ENCODE measurements around the gene MSANTD2.

Gene MSANTD2

DNA sequence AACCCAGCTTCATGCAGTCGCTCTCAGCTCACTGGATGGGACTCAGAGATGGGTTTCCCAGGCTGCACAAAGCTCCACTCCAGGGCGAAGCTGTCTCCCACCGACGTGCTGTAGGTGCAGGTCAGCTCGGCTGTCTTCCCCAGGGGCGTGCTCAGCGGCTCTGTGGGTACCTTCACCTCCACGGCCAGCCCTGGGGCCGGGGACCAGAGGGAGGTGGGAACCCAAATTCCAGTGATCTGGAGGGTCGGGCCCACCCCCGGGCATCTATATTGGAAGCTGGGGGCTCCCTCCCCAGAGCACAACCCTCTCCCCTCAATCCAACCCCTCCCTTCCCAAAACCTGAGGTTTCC lies 48.8 kb downstream of the MSANTD2 start:
- H3K79me2 ChIP-seq (ENCODE audit: low read length): no peaks in the 10 kb centered on the region
- no peaks in the 10 kb centered on the region for H4K20me1 ChIP-seq (ENCODE audit: insufficient read depth, low read length)
- no peaks in the 10 kb centered on the region for H3K9me3 ChIP-seq (ENCODE audit: insufficient read depth, low read length)
- H2AFZ ChIP-seq (ENCODE audit: low read depth, low read length): no peak overlapping the region
- TF ChIP-seq, protein P1, sequence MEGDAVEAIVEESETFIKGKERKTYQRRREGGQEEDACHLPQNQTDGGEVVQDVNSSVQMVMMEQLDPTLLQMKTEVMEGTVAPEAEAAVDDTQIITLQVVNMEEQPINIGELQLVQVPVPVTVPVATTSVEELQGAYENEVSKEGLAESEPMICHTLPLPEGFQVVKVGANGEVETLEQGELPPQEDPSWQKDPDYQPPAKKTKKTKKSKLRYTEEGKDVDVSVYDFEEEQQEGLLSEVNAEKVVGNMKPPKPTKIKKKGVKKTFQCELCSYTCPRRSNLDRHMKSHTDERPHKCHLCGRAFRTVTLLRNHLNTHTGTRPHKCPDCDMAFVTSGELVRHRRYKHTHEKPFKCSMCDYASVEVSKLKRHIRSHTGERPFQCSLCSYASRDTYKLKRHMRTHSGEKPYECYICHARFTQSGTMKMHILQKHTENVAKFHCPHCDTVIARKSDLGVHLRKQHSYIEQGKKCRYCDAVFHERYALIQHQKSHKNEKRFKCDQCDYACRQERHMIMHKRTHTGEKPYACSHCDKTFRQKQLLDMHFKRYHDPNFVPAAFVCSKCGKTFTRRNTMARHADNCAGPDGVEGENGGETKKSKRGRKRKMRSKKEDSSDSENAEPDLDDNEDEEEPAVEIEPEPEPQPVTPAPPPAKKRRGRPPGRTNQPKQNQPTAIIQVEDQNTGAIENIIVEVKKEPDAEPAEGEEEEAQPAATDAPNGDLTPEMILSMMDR (IDR thresholded peaks at IDR 0.05; ENCODE audit: low read depth, low read length): no peak
- no peak for TF ChIP-seq EZH2phosphoT487 (IDR thresholded peaks at IDR 0.05; ENCODE audit: low read depth)
- no peak overlapping the region for H3K4me2 ChIP-seq (ENCODE audit: low read length)
- H3K27me3 ChIP-seq (ENCODE audit: low read depth, low read length): no peaks in the 10 kb centered on the region
- no peak overlapping the region for H3K27ac ChIP-seq (ENCODE audit: low read length)
- no peaks in the 10 kb centered on the region for H3K36me3 ChIP-seq (replicated peaks; ENCODE audit: low read depth, low read length)
- H3K4me1 ChIP-seq (ENCODE audit: low read length): peaks cover 24% of the 10 kb centered on the region
- no peak overlapping the region for H3K4me3 ChIP-seq (ENCODE audit: low read length)
- H3K9ac ChIP-seq (ENCODE audit: low read length): no peak overlapping the region

DNA sequence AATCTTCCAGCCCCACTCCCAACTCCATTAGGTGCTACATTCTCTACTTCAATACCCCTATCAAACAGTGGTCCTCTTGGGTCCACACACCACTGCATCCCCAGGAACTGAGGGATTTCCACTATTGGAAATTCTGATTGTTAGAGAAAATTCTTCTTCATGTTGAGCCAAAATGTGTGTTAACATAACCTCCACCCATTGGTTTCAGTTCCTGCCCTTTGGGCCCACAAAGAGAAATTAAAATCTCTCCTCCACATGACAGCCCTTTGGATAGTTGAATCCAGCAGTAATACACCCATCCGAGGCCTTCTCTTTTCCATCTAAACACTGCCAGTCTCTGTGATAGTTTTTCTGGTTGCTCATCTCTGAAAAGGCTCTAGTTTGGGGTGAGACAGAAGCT lies 50.3 kb downstream of the MSANTD2 start:
- Histone ChIP-seq H3K9me3 (ENCODE audit: insufficient read depth, low read length) (no peaks in the 10 kb centered on the region), H3K36me3 (replicated peaks; ENCODE audit: low read depth, low read length) (no peaks in the 10 kb centered on the region), H3K27me3 (ENCODE audit: low read depth, low read length) (no peaks in the 10 kb centered on the region), H3K4me3 (ENCODE audit: low read length) (no peak overlapping the region), H2AFZ (ENCODE audit: low read depth, low read length) (peak overlapping the region; percentile 36; the same call in 1 of the 2 replicates), H3K4me1 (ENCODE audit: low read length) (peaks cover 27% of the 10 kb centered on the region), H3K9ac (ENCODE audit: low read length) (no peak overlapping the region), H3K4me2 (ENCODE audit: low read length) (peak overlapping the region; percentile 27), H4K20me1 (ENCODE audit: insufficient read depth, low read length) (no peaks in the 10 kb centered on the region), H3K79me2 (ENCODE audit: low read length) (no peaks in the 10 kb centered on the region), H3K27ac (ENCODE audit: low read length) (no peak overlapping the region)
- TF ChIP-seq EZH2phosphoT487 (IDR thresholded peaks at IDR 0.05; ENCODE audit: low read depth): no peak
- TF ChIP-seq, protein P1 (IDR thresholded peaks at IDR 0.05; ENCODE audit: low read depth, low read length): no peak

DNA sequence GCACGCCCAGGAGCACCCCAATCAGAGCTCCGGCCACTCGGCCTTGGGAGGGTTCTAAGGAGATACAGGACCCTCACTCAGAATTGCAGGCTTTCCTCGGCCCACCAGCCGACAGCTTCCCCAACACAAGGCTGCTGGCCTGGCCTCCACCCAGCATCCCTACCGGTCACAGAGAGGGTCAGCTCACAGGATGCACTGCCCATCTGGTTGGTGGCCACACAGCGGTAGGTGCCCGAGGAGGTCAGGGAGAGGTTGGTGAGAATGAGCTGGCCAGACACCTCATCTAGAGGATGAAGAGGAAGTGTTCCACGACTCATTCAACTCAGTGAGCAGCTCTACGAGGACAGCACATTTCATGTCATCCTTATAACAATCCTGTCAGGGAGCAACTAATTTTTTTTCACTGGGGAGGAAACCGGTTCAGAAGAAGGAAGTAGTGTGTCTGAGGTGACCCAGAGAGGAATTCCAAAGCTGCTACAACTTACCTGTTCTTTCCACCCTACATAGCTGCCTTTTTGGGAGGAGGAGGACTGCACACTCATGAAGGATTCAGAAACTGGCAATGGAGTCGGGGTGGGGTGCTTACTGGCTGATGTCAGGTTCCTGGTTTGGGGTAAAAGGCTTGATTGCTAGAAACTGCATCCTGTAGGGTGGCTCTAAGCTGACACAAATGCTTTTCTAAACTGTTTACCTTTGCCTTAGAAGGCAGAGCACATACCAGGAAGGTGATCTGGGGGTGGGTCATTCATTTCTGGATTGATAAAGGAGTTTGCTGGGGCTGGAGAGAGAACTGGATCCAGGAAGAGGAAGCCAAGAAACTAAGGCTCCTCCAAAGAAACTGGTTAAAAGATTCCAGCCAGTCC lies 51.5 kb downstream of the MSANTD2 start:
- peaks cover 27% of the 10 kb centered on the region for H3K4me1 ChIP-seq (ENCODE audit: low read length)
- H3K36me3 ChIP-seq (replicated peaks; ENCODE audit: low read depth, low read length): no peaks in the 10 kb centered on the region
- H3K27me3 ChIP-seq (ENCODE audit: low read depth, low read length): no peaks in the 10 kb centered on the region
- no peak overlapping the region for H2AFZ ChIP-seq (ENCODE audit: low read depth, low read length)
- no peak overlapping the region for H3K9ac ChIP-seq (ENCODE audit: low read length)
- no peaks in the 10 kb centered on the region for H3K79me2 ChIP-seq (ENCODE audit: low read length)
- no peak overlapping the region for H3K27ac ChIP-seq (ENCODE audit: low read length)
- H3K4me2 ChIP-seq (ENCODE audit: low read length): no peak overlapping the region
- no peak overlapping the region for H3K4me3 ChIP-seq (ENCODE audit: low read length)
- no peaks in the 10 kb centered on the region for H3K9me3 ChIP-seq (ENCODE audit: insufficient read depth, low read length)
- no peak for TF ChIP-seq EZH2phosphoT487 (IDR thresholded peaks at IDR 0.05; ENCODE audit: low read depth)
- TF ChIP-seq, protein P1 (IDR thresholded peaks at IDR 0.05; ENCODE audit: low read depth, low read length): no peak
- no peaks in the 10 kb centered on the region for H4K20me1 ChIP-seq (ENCODE audit: insufficient read depth, low read length)

DNA sequence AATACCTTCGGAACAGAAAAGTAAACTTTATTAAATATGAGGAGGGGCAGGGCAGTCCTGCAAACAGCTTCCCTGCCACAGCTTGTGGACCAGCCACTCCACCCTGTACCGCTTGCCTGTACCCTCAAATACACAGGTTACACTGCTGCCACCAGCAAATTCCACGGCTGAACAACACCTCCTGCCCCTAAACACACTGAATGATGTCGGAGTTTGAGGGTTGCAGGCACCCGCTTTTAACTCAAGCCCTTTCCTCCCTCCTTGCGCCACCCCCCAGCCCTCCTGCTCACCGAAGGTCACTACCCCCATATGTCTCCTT lies 52.1 kb downstream of the MSANTD2 start:
- H3K4me2 ChIP-seq (ENCODE audit: low read length): no peak overlapping the region
- peaks cover 27% of the 10 kb centered on the region for H3K4me1 ChIP-seq (ENCODE audit: low read length)
- no peak overlapping the region for H3K9ac ChIP-seq (ENCODE audit: low read length)
- H3K4me3 ChIP-seq (ENCODE audit: low read length): no peak overlapping the region
- no peaks in the 10 kb centered on the region for H3K79me2 ChIP-seq (ENCODE audit: low read length)
- H2AFZ ChIP-seq (ENCODE audit: low read depth, low read length): no peak overlapping the region
- H4K20me1 ChIP-seq (ENCODE audit: insufficient read depth, low read length): no peaks in the 10 kb centered on the region
- H3K27ac ChIP-seq (ENCODE audit: low read length): no peak overlapping the region
- H3K36me3 ChIP-seq (replicated peaks; ENCODE audit: low read depth, low read length): no peaks in the 10 kb centered on the region
- no peaks in the 10 kb centered on the region for H3K27me3 ChIP-seq (ENCODE audit: low read depth, low read length)
- TF ChIP-seq EZH2phosphoT487 (IDR thresholded peaks at IDR 0.05; ENCODE audit: low read depth): no peak
- TF ChIP-seq, protein P1 (IDR thresholded peaks at IDR 0.05; ENCODE audit: low read depth, low read length): no peak
- H3K9me3 ChIP-seq (ENCODE audit: insufficient read depth, low read length): no peaks in the 10 kb centered on the region
